Astrocyte (in vitro differentiated cells and primary cell): Measurements from ENCODE around the gene STRADB. TPM values are rescaled to one million over a fixed set of nuclear protein-coding genes. Genes with fewer than 3 reads are reported as not detected.
"Not testable (repeated sequence)": the region's sequence is repeated elsewhere in the genome, so short reads cannot be mapped to it uniquely, and the experiment has no call there.

ENCODE experiments used
- DNase-seq: peaks from one replicate; pipeline ENCODE4 v3.0.0-alpha.2; 2010; ENCODE audit warnings: low read depth
- FAIRE-seq: peaks from 2 replicates; lab custom pipeline; 2011; peaks lifted over from hg19 to GRCh38; lab: Jason Lieb, UNC
- H2AFZ ChIP-seq: 2 replicates; pipeline ENCODE4 v1.6.0; 2012; ENCODE audit warnings: low read depth, low read length, inconsistent platforms
- H3K27ac ChIP-seq: 2 replicates; pipeline ENCODE4 v1.5.1; 2011; ENCODE audit warnings: low read depth, low read length, inconsistent platforms
- H3K27me3 ChIP-seq: 2 replicates; pipeline ENCODE4 v1.6.0; 2011; ENCODE audit warnings: low read length, inconsistent platforms; ENCODE audit not compliant: insufficient read depth
- H3K36me3 ChIP-seq: 2 replicates; pipeline ENCODE4 v1.5.1; 2011; ENCODE audit warnings: low read length, inconsistent platforms; ENCODE audit not compliant: insufficient read depth
- H3K4me1 ChIP-seq: 2 replicates; pipeline ENCODE4 v1.5.1; 2011; ENCODE audit warnings: low read length, inconsistent platforms; ENCODE audit not compliant: insufficient read depth
- H3K4me2 ChIP-seq: 2 replicates; pipeline ENCODE4 v1.6.0; 2012; ENCODE audit warnings: low read length, inconsistent platforms
- H3K4me3 ChIP-seq: 2 replicates; pipeline ENCODE4 v1.5.1; 2011; ENCODE audit warnings: low read depth, mild to moderate bottlenecking, low read length, inconsistent platforms; ENCODE audit not compliant: insufficient read depth
- H3K79me2 ChIP-seq: 2 replicates; pipeline ENCODE4 v1.6.0; 2012; ENCODE audit warnings: mild to moderate bottlenecking, low read length, inconsistent platforms; ENCODE audit not compliant: insufficient read depth
- H3K9ac ChIP-seq: 2 replicates; pipeline ENCODE4 v1.6.0; 2012; ENCODE audit warnings: mild to moderate bottlenecking, low read length, inconsistent platforms
- H3K9me3 ChIP-seq: 2 replicates; pipeline ENCODE4 v1.5.1; 2012; ENCODE audit warnings: low read depth, mild to moderate bottlenecking, low read length, inconsistent platforms; ENCODE audit not compliant: insufficient read depth
- H4K20me1 ChIP-seq: 2 replicates; pipeline ENCODE4 v1.6.0; 2012; ENCODE audit warnings: low read length, inconsistent platforms; ENCODE audit not compliant: insufficient read depth
- H3K27ac Mint-ChIP-seq: one replicate; pipeline ENCODE4 v1.8.0; 2021; ENCODE audit warnings: mild to moderate bottlenecking, mixed read lengths; ENCODE audit not compliant: unreplicated experiment
- H3K27me3 Mint-ChIP-seq: one replicate; pipeline ENCODE4 v1.8.0; 2021; ENCODE audit warnings: low read depth, mixed read lengths; ENCODE audit not compliant: unreplicated experiment
- H3K36me3 Mint-ChIP-seq: one replicate; pipeline ENCODE4 v1.8.0; 2021; ENCODE audit warnings: low read depth, mixed read lengths; ENCODE audit not compliant: unreplicated experiment
- H3K4me1 Mint-ChIP-seq: one replicate; pipeline ENCODE4 v1.8.0; 2021; ENCODE audit warnings: low read depth, mixed read lengths; ENCODE audit not compliant: unreplicated experiment
- H3K4me3 Mint-ChIP-seq: one replicate; pipeline ENCODE4 v1.8.0; 2021; ENCODE audit warnings: mild to moderate bottlenecking, moderate library complexity, mixed read lengths; ENCODE audit not compliant: unreplicated experiment
- H3K9me3 Mint-ChIP-seq: one replicate; pipeline ENCODE4 v1.8.0; 2021; ENCODE audit warnings: mild to moderate bottlenecking, mixed read lengths; ENCODE audit not compliant: unreplicated experiment
- CTCF ChIP-seq: IDR thresholded peaks from 2 replicates; pipeline ENCODE4 v1.5.1; 2011; ENCODE audit warnings: low read depth, mild to moderate bottlenecking, inconsistent platforms, low read length, moderate library complexity; ENCODE audit not compliant: insufficient read depth
- EZH2 ChIP-seq: IDR thresholded peaks from 2 replicates; pipeline ENCODE4 v1.6.1; 2012; ENCODE audit warnings: mild to moderate bottlenecking, low read length, inconsistent platforms; ENCODE audit not compliant: insufficient read depth
- total RNA-seq: library from RNA; stranded (reverse); gene quantifications from 2 replicates; pipeline ENCODE4 v1.2.1, GENCODE V29; 2021

STRADB gene
- total RNA-seq, 1 donor from 2014 or later, result 40.5 TPM

- Mint-ChIP-seq H3K4me3 (no peak overlapping the region), H3K36me3 (peaks cover 13% of the 10 kb centered on the region), H3K27me3 (no peaks in the 10 kb centered on the region), H3K27ac (no peak overlapping the region), H3K4me1 (no peaks in the 10 kb centered on the region), H3K9me3 (peaks cover 7% of the 10 kb centered on the region)
- Histone ChIP-seq H3K27me3 (no peaks in the 10 kb centered on the region), H2AFZ (no peak overlapping the region), H3K79me2 (no peaks in the 10 kb centered on the region), H4K20me1 (no peaks in the 10 kb centered on the region), H3K4me1 (no peaks in the 10 kb centered on the region), H3K9ac (no peak overlapping the region), H3K9me3 (no peaks in the 10 kb centered on the region), H3K27ac (no peak overlapping the region), H3K4me3 (no peak overlapping the region), H3K36me3 (peaks cover 2% of the 10 kb centered on the region), H3K4me2 (no peak overlapping the region)
- FAIRE-seq (no peak), DNase-seq (no peak)
- TF ChIP-seq EZH2, result no peak
- TF ChIP-seq CTCF, result no peak
Observed at GRCh38 chr2:201483342-201483741, 31.8 kb downstream of the STRADB start.

- H3K36me3 Mint-ChIP-seq, result peaks cover 13% of the 10 kb centered on the region
- not testable (repeated sequence) for H3K9me3 ChIP-seq, H3K27me3 ChIP-seq, H3K4me1 Mint-ChIP-seq, H3K4me3 Mint-ChIP-seq, H3K27ac Mint-ChIP-seq, H3K9ac ChIP-seq, H4K20me1 ChIP-seq, H2AFZ ChIP-seq, H3K9me3 Mint-ChIP-seq, H3K36me3 ChIP-seq, H3K4me2 ChIP-seq, H3K4me3 ChIP-seq, H3K4me1 ChIP-seq, H3K27ac ChIP-seq, FAIRE-seq, DNase-seq, H3K27me3 Mint-ChIP-seq, H3K79me2 ChIP-seq
Observed at GRCh38 chr2:201483758-201484157, 32.2 kb downstream of the STRADB start.

GRCh38 chr2:201484805-201485204, 33.3 kb downstream of the STRADB start:
- Mint-ChIP-seq H3K27ac (no peak overlapping the region), H3K4me3 (no peak overlapping the region), H3K4me1 (no peaks in the 10 kb centered on the region), H3K9me3 (peaks cover 7% of the 10 kb centered on the region), H3K36me3 (peaks cover 13% of the 10 kb centered on the region), H3K27me3 (no peaks in the 10 kb centered on the region)
- DNase-seq, result no peak
- TF ChIP-seq EZH2, result no peak
- TF ChIP-seq CTCF, result no peak
- H3K36me3 ChIP-seq, result no peaks in the 10 kb centered on the region
- H3K27me3 ChIP-seq, result no peaks in the 10 kb centered on the region
- H3K79me2 ChIP-seq, result no peaks in the 10 kb centered on the region
- no peak overlapping the region for H3K9ac ChIP-seq
- no peak overlapping the region for H2AFZ ChIP-seq
- no peaks in the 10 kb centered on the region for H3K4me1 ChIP-seq
- no peaks in the 10 kb centered on the region for H4K20me1 ChIP-seq
- H3K27ac ChIP-seq, result no peak overlapping the region
- FAIRE-seq, result no peak
- no peak overlapping the region for H3K4me3 ChIP-seq
- no peaks in the 10 kb centered on the region for H3K9me3 ChIP-seq
- H3K4me2 ChIP-seq, result no peak overlapping the region
